Measurements from ENCODE around the gene PLD1. TPM values are rescaled to one million over a fixed set of nuclear protein-coding genes. Genes with fewer than 3 reads are reported as not detected.
"Not testable (repeated sequence)": the region's sequence is repeated elsewhere in the genome, so short reads cannot be mapped to it uniquely, and the experiment has no call there.

PLD1 gene
- total and polyA plus RNA-seq, 4 donors: 4.9 to 31.5 (median 18.6) TPM

GRCh38 chr3:171747223-171747920 is 62.9 kb downstream of the PLD1 start:
- Histone ChIP-seq H3K9ac (ENCODE audit: low read depth in 1 of 2, low read length in 2 of 2) (no peak overlapping the region), H3K27me3 (ENCODE audit: control insufficient read depth in 4 of 4, insufficient read depth in 4 of 4, low read length in 3 of 4) (no peaks in the 10 kb centered on the region), H3K27ac (ENCODE audit: low read depth in 1 of 2, low read length in 2 of 2) (no peak overlapping the region), H3K4me1 (ENCODE audit: control insufficient read depth in 4 of 4, insufficient read depth in 4 of 4, low read length in 3 of 4) (peaks cover 0 to 8% (median 2%) of the 10 kb centered on the region in 4 donors), H3K4me3 (ENCODE audit: low read depth in 1 of 3, low read length in 3 of 3) (no peak overlapping the region), H3K9me3 (ENCODE audit: control insufficient read depth in 4 of 4, low read length in 3 of 4) (no peaks in the 10 kb centered on the region), H3K36me3 (ENCODE audit: control insufficient read depth in 4 of 4, insufficient read depth in 3 of 4, low read depth in 1 of 4, low read length in 3 of 4) (peaks cover 0 to 3% (median 0%) of the 10 kb centered on the region in 4 donors)
- TF ChIP-seq RXRA (IDR thresholded peaks at IDR 0.05) (no peak), ATF3 (IDR thresholded peaks at IDR 0.05) (no peak), SP1 (IDR thresholded peaks at IDR 0.05) (no peak), MAX (IDR thresholded peaks at IDR 0.05) (no peak), RAD21 (IDR thresholded peaks at IDR 0.05) (no peak), NR2F2 (IDR thresholded peaks at IDR 0.05) (no peak), ZBTB33 (IDR thresholded peaks at IDR 0.05) (no peak), EGR1 (IDR thresholded peaks at IDR 0.05; ENCODE audit: low read depth in 2 of 2) (no peak), HNF4G (IDR thresholded peaks at IDR 0.05) (no peak), GABPA (IDR thresholded peaks at IDR 0.05 in 1 of 2, conservative IDR thresholded peaks at IDR 0.05 in 1 of 2) (no peak), CTCF (IDR thresholded peaks at IDR 0.05; ENCODE audit: low read depth, low read length, missing input control) (no peak), FOXA1 (IDR thresholded peaks at IDR 0.05) (no peak), HNF4A (conservative IDR thresholded peaks at IDR 0.05) (no peak), YY1 (IDR thresholded peaks at IDR 0.05) (no peak), JUND (IDR thresholded peaks at IDR 0.05) (no peak), TAF1 (conservative IDR thresholded peaks at IDR 0.05) (no peak)
- DNase-seq (ENCODE audit: low spot score): no peak
- 87% methylated on average over 2 of the region's 2 CpGs for WGBS

GRCh38 chr3:171746320-171747222 is 63.7 kb downstream of the PLD1 start:
- not testable (repeated sequence) for DNase-seq (ENCODE audit: low spot score); H3K9ac ChIP-seq (ENCODE audit: low read depth in 1 of 2, low read length in 2 of 2); H3K9me3 ChIP-seq (ENCODE audit: control insufficient read depth in 4 of 4, low read length in 3 of 4); H3K36me3 ChIP-seq (ENCODE audit: control insufficient read depth in 4 of 4, insufficient read depth in 3 of 4, low read depth in 1 of 4, low read length in 3 of 4); H3K27ac ChIP-seq (ENCODE audit: low read depth in 1 of 2, low read length in 2 of 2); H3K27me3 ChIP-seq (ENCODE audit: control insufficient read depth in 4 of 4, insufficient read depth in 4 of 4, low read length in 3 of 4); H3K4me3 ChIP-seq (ENCODE audit: low read depth in 1 of 3, low read length in 3 of 3); H3K4me1 ChIP-seq (ENCODE audit: control insufficient read depth in 4 of 4, insufficient read depth in 4 of 4, low read length in 3 of 4)
- 92% methylated on average over 11 of the region's 11 CpGs for WGBS
